BJ (cell line): ENCODE results near the gene SPNS2. TPM values are rescaled to one million over a fixed set of nuclear protein-coding genes. Genes with fewer than 3 reads are reported as not detected.

Experiments used
- CTCF ChIA-PET: fragments of 350-600 bp; formaldehyde crosslinking; extraction: SDS; loops from one replicate; lab custom pipeline; 2021; ENCODE audit warnings: antibody characterized with exemption, inconsistent platforms; lab: Yijun Ruan, JAX
- POLR2A ChIA-PET: fragments of 300-600 bp; sonication (Branson Sonifier 250); formaldehyde crosslinking; extraction: SDS; loops from one replicate; lab custom pipeline; 2021; ENCODE audit warnings: antibody characterized with exemption; lab: Charles Lee
- DNase-seq: peaks from one replicate; pipeline ENCODE4 v3.0.0-alpha.2; 2011; ENCODE audit warnings: low read depth
- H3K27me3 ChIP-seq: 2 replicates; pipeline ENCODE4 v1.6.0; 2011; ENCODE audit warnings: low read length; ENCODE audit not compliant: control insufficient read depth, insufficient read depth
- H3K36me3 ChIP-seq: 2 replicates; pipeline ENCODE4 v1.5.1; 2011; ENCODE audit warnings: low read length; ENCODE audit not compliant: control insufficient read depth, insufficient read depth
- H3K4me3 ChIP-seq: 2 replicates; pipeline ENCODE4 v1.5.1; 2011; ENCODE audit warnings: low read depth, mild to moderate bottlenecking, control low read depth, low read length
- CTCF ChIP-seq: IDR thresholded peaks from 2 replicates; pipeline ENCODE4 v1.5.1; 2011; ENCODE audit warnings: low read depth, mild to moderate bottlenecking, control low read depth, inconsistent platforms, low read length, moderate library complexity; ENCODE audit not compliant: insufficient read depth
- polyA plus RNA-seq: library from polyadenylated mRNA; depleted of rRNA; stranded (reverse); fragments of >200 nt; gene quantifications from 2 replicates; pipeline ENCODE4 v1.2.3, GENCODE V29; 2011

The SPNS2 gene
- polyA plus RNA-seq, 1 experiment, result not detected

GRCh38 chr17:4583782-4584100 is 85.1 kb downstream of the SPNS2 start:
- Histone ChIP-seq H3K27me3 (peaks cover 45% of the 10 kb centered on the region), H3K4me3 (no peak overlapping the region), H3K36me3 (no peaks in the 10 kb centered on the region)
- ChIA-PET POLR2A (no interaction called here), CTCF (interaction anchor here (0.8 to 1.0 kb wide), 2 partner anchors 17 to 18 kb away, joined by 3 to 4 read pairs; no protein-coding TSS in a partner anchor)
- peak; percentile 34 for TF ChIP-seq CTCF
- DNase-seq, result no peak

- Histone ChIP-seq H3K27me3 (peaks cover 47% of the 10 kb centered on the region), H3K4me3 (no peak within 1 kb of the TSS), H3K36me3 (no peaks in the 10 kb centered on the region)
- CTCF ChIA-PET, result interaction anchor here (0.8 kb wide), 1 partner anchor 18 kb away, joined by 4 read pairs; no protein-coding TSS in a partner anchor
- TF ChIP-seq CTCF, result no peak
- POLR2A ChIA-PET, result no interaction called here
- DNase-seq, result no peak
These were observed 85.6 kb downstream of the SPNS2 start, which contains the start of gene SMTNL2 for GRCh38 chr17:4584101-4584916. Gene SMTNL2 (plus strand): TSS chr17:4584529. CDS start chr17:4584606, 77 bp downstream.

GRCh38 chr17:4584917-4585637 is 86.4 kb downstream of the SPNS2 start:
- Histone ChIP-seq H3K36me3 (no peaks in the 10 kb centered on the region), H3K27me3 (peaks cover 45% of the 10 kb centered on the region), H3K4me3 (no peak overlapping the region)
- DNase-seq, result no peak
- ChIA-PET CTCF (no interaction called here), POLR2A (no interaction called here)
- no peak for TF ChIP-seq CTCF

GRCh38 chr17:4585638-4585994 is 86.9 kb downstream of the SPNS2 start:
- ChIA-PET POLR2A (no interaction called here), CTCF (interaction anchor here (1.2 to 4.7 kb wide), 2 partner anchors 19 to 164 kb away, joined by 3 to 37 read pairs; no protein-coding TSS in a partner anchor)
- H3K36me3 ChIP-seq, result no peaks in the 10 kb centered on the region
- H3K27me3 ChIP-seq, result peaks cover 45% of the 10 kb centered on the region
- H3K4me3 ChIP-seq, result no peak overlapping the region
- DNase-seq, result no peak
- TF ChIP-seq CTCF, result no peak

DNA sequence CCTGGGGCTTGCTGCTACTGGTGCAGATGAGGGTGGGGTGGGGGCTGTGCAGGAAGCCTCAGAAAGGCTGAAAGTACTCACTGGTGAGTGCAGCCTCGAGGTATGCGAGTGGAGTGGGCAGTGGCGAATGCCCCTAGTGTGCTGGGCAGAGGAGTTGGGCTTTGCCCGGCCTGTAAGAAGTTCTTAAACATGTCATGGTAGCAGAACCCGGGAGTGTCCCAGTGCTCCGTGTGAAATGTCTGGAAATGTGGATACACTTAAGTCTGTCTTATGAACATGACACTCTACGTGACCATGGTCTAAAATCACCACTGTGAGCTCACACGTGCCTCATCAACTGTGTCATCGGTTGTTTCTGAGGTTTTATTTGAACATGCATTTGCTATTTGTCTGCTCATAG is 87.4 kb downstream of the SPNS2 start:
- peaks cover 45% of the 10 kb centered on the region for H3K27me3 ChIP-seq
- POLR2A ChIA-PET, result no interaction called here
- no peak for DNase-seq
- no peak overlapping the region for H3K4me3 ChIP-seq
- no peak for TF ChIP-seq CTCF
- H3K36me3 ChIP-seq, result no peaks in the 10 kb centered on the region
- CTCF ChIA-PET, result interaction anchor here (0.7 to 4.7 kb wide), 4 partner anchors 20 to 165 kb away, joined by 3 to 37 read pairs (median 3); no protein-coding TSS in a partner anchor
